H1 (cell line): Measurements from ENCODE around the gene ADAMTS3. TPM values are rescaled to one million over a fixed set of nuclear protein-coding genes. Genes with fewer than 3 reads are reported as not detected.

ENCODE experiments used
- CTCF ChIA-PET: fragments of 300-600 bp; sonication (Branson Sonifier 250); formaldehyde crosslinking; loops from one replicate; lab custom pipeline; 2021; ENCODE audit not compliant: partially characterized antibody; lab: Charles Lee
- POLR2A ChIA-PET: fragments of 300-600 bp; sonication (Branson Sonifier 250); formaldehyde crosslinking; loops from one replicate; lab custom pipeline; 2021; ENCODE audit warnings: inconsistent platforms; ENCODE audit not compliant: partially characterized antibody; lab: Charles Lee
- DNase-seq, 2 experiments: peaks; one replicate each; pipeline versions ENCODE4 v3.0.0 to v3.0.0-alpha.2; 2010 to 2022; ENCODE audit warnings: low spot score in 2 of 2, low read depth in 1 of 2, mixed read lengths in 1 of 2
- FAIRE-seq: peaks from 2 replicates; lab custom pipeline; 2011; peaks lifted over from hg19 to GRCh38; lab: Jason Lieb, UNC
- H2AFZ ChIP-seq: 2 replicates; pipeline ENCODE4 v1.8.1; 2012; ENCODE audit warnings: low read length, inconsistent platforms
- H2AK5ac ChIP-seq: 2 replicates; pipeline ENCODE4 v1.6.1; 2013; ENCODE audit warnings: low read depth, low read length
- H2BK120ac ChIP-seq: replicated peaks from 2 replicates; pipeline ENCODE3; 2013; ENCODE audit warnings: low read depth, low read length, inconsistent platforms
- H2BK12ac ChIP-seq: 2 replicates; pipeline ENCODE4 v1.6.1; 2013; ENCODE audit warnings: low read depth, low read length
- H2BK15ac ChIP-seq: 2 replicates; pipeline ENCODE4 v1.6.1; 2013; ENCODE audit warnings: low read length
- H2BK20ac ChIP-seq: 2 replicates; pipeline ENCODE4 v1.6.1; 2013; ENCODE audit warnings: low read length
- H2BK5ac ChIP-seq: 2 replicates; pipeline ENCODE4 v1.6.1; 2013; ENCODE audit warnings: low read depth, low read length
- H3K14ac ChIP-seq: 2 replicates; pipeline ENCODE4 v1.6.1; 2013; ENCODE audit warnings: inconsistent platforms; ENCODE audit not compliant: insufficient read length
- H3K18ac ChIP-seq: 2 replicates; pipeline ENCODE4 v1.6.1; 2013; ENCODE audit warnings: low read length; ENCODE audit errors: extremely low read depth
- H3K23ac ChIP-seq: 2 replicates; pipeline ENCODE4 v1.6.1; 2013; ENCODE audit warnings: inconsistent platforms; ENCODE audit not compliant: insufficient read length
- H3K23me2 ChIP-seq: 2 replicates; pipeline ENCODE4 v1.6.1; 2013; ENCODE audit warnings: low read depth, low read length
- H3K27ac ChIP-seq: 2 replicates; pipeline ENCODE4 v1.6.1; 2011; ENCODE audit warnings: low read depth, low read length, inconsistent platforms
- H3K27me3 ChIP-seq, 4 experiments: replicated peaks in 1 of 4; 1 replicate in 1 of 4; 2 replicates in 3 of 4; pipeline versions ENCODE4 v1.6.1 to v1.8.1; 2011 to 2013; ENCODE audit warnings: low read length in 3 of 4, mild to moderate bottlenecking in 3 of 4, inconsistent platforms in 2 of 4, mixed read lengths in 2 of 4, moderate library complexity in 1 of 4; ENCODE audit not compliant: control insufficient read depth in 3 of 4, insufficient read depth in 3 of 4; ENCODE audit errors: extremely low read depth in 1 of 4
- H3K36me3 ChIP-seq, 4 experiments: 2 replicates each; pipeline versions ENCODE4 v1.6.1 to v1.8.1; 2011 to 2013; ENCODE audit warnings: mild to moderate bottlenecking in 4 of 4, low read length in 3 of 4, moderate library complexity in 2 of 4, control low read depth in 1 of 4, inconsistent platforms in 1 of 4; ENCODE audit not compliant: insufficient read depth in 4 of 4, control insufficient read depth in 2 of 4
- H3K4ac ChIP-seq: replicated peaks from 2 replicates; pipeline ENCODE3; 2013; ENCODE audit warnings: low read length, low read depth, mixed read lengths, inconsistent platforms; ENCODE audit not compliant: insufficient read length
- H3K4me1 ChIP-seq, 4 experiments: replicated peaks in 1 of 4; 1 replicate in 1 of 4; 2 replicates in 3 of 4; pipeline versions ENCODE4 v1.6.1 to v1.8.1; 2011 to 2013; ENCODE audit warnings: low read length in 3 of 4, inconsistent platforms in 2 of 4, mixed read lengths in 1 of 4; ENCODE audit not compliant: insufficient read depth in 4 of 4, control insufficient read depth in 3 of 4
- H3K4me2 ChIP-seq, 2 experiments: 2 replicates each; pipeline versions ENCODE4 v1.6.1 to v1.8.1; 2011 to 2013; ENCODE audit warnings: low read depth in 2 of 2, low read length in 2 of 2, control low read depth in 1 of 2, inconsistent platforms in 1 of 2, mild to moderate bottlenecking in 1 of 2; ENCODE audit not compliant: insufficient read depth in 1 of 2
- H3K4me3 ChIP-seq, 4 experiments: fragments of 200-600, 300-600 bp in 1 of 4; sonication (generic), shearing (Covaris generic), sonication (Bioruptor Twin) in 1 of 4; 2 replicates each; pipeline versions ENCODE4 v1.5.1 to v1.8.1; 2011 to 2016; ENCODE audit warnings: low read length in 4 of 4, low read depth in 3 of 4, control low read depth in 2 of 4, inconsistent platforms in 2 of 4, mild to moderate bottlenecking in 2 of 4, mixed read lengths in 1 of 4, moderate library complexity in 1 of 4; ENCODE audit not compliant: insufficient read depth in 2 of 4; ENCODE audit errors: extremely low read depth in 1 of 4
- H3K56ac ChIP-seq: replicated peaks from 2 replicates; pipeline ENCODE3; 2013; ENCODE audit warnings: low read depth, mild to moderate bottlenecking, mixed read lengths, low read length, inconsistent platforms; ENCODE audit not compliant: insufficient read length
- H3K79me1 ChIP-seq: 2 replicates; pipeline ENCODE4 v1.6.1; 2013; ENCODE audit warnings: low read depth, low read length, control low read depth
- H3K79me2 ChIP-seq, 2 experiments: 2 replicates each; pipeline versions ENCODE4 v1.6.1 to v1.8.1; 2012 to 2013; ENCODE audit warnings: low read length in 2 of 2, mild to moderate bottlenecking in 2 of 2, inconsistent platforms in 1 of 2; ENCODE audit not compliant: insufficient read depth in 2 of 2, control insufficient read depth in 1 of 2
- H3K9ac ChIP-seq, 4 experiments: replicated peaks in 1 of 4; 1 replicate in 1 of 4; 2 replicates in 3 of 4; pipeline versions ENCODE4 v1.6.1 to v1.8.1; 2011 to 2013; ENCODE audit warnings: low read depth in 3 of 4, low read length in 3 of 4, control low read depth in 2 of 4, mild to moderate bottlenecking in 2 of 4, moderate library complexity in 2 of 4, inconsistent platforms in 1 of 4; ENCODE audit errors: extremely low read depth in 1 of 4
- H3K9me3 ChIP-seq, 2 experiments: 2 replicates each; pipeline versions ENCODE4 v1.6.1 to v1.8.1; 2012 to 2013; ENCODE audit warnings: mild to moderate bottlenecking in 2 of 2, moderate library complexity in 2 of 2, control low read depth in 1 of 2, inconsistent platforms in 1 of 2, low read depth in 1 of 2, low read length in 1 of 2, mixed read lengths in 1 of 2; ENCODE audit not compliant: insufficient read depth in 2 of 2
- H4K20me1 ChIP-seq, 2 experiments: replicated peaks in 1 of 2; 2 replicates each; pipeline versions ENCODE3 to v1.8.1; 2011 to 2013; ENCODE audit warnings: inconsistent platforms in 2 of 2, low read length in 2 of 2, mild to moderate bottlenecking in 1 of 2; ENCODE audit not compliant: insufficient read depth in 2 of 2, control insufficient read depth in 1 of 2
- H4K5ac ChIP-seq: 2 replicates; pipeline ENCODE4 v1.6.1; 2013; ENCODE audit warnings: low read length, low read depth, mixed read lengths, inconsistent platforms; ENCODE audit not compliant: insufficient read length
- H4K8ac ChIP-seq: 2 replicates; pipeline ENCODE4 v1.8.0; 2013; ENCODE audit warnings: mild to moderate bottlenecking, moderate library complexity, low read length, inconsistent platforms; ENCODE audit not compliant: insufficient read depth; ENCODE audit errors: extremely low read depth
- H4K91ac ChIP-seq: replicated peaks from 2 replicates; pipeline ENCODE3; 2013; ENCODE audit warnings: low read length, mixed read lengths, inconsistent platforms; ENCODE audit not compliant: insufficient read length
- CTBP2 ChIP-seq: IDR thresholded peaks from 2 replicates; pipeline ENCODE4 v1.7.0; 2011; ENCODE audit warnings: borderline replicate concordance, mild to moderate bottlenecking, moderate library complexity, mixed read lengths, low read length; ENCODE audit not compliant: insufficient read depth, insufficient read length
- EGR1 ChIP-seq: IDR thresholded peaks from 2 replicates; pipeline ENCODE4 v1.6.1; 2011; ENCODE audit warnings: low read depth, low read length, borderline replicate concordance
- HDAC2 ChIP-seq, 2 experiments: fragments of 300-600 bp in 1 of 2; sonication (generic) in 1 of 2; IDR thresholded peaks; 2 replicates each; pipeline ENCODE4 v1.6.1; 2011 to 2012; ENCODE audit warnings: low read depth in 2 of 2, low read length in 2 of 2, mild to moderate bottlenecking in 2 of 2, moderate library complexity in 2 of 2, borderline replicate concordance in 1 of 2, inconsistent platforms in 1 of 2
- JUND ChIP-seq: IDR thresholded peaks from 2 replicates; pipeline ENCODE4 v1.6.1; 2011; ENCODE audit warnings: mild to moderate bottlenecking, improper control_type of control experiment, low read length
- RFX5 ChIP-seq: IDR thresholded peaks from 2 replicates; pipeline ENCODE4 v1.6.1; 2011; ENCODE audit warnings: low read depth, low read length, improper control_type of control experiment, borderline replicate concordance
- SIRT6 ChIP-seq: IDR thresholded peaks from one replicate; pipeline ENCODE4 v1.7.1; 2012; ENCODE audit warnings: low read length, inconsistent platforms
- SP1 ChIP-seq: IDR thresholded peaks from 2 replicates; pipeline ENCODE4 v1.6.1; 2011; ENCODE audit warnings: low read depth, low read length
- SRF ChIP-seq: IDR thresholded peaks from 2 replicates; pipeline ENCODE4 v1.6.1; 2011; ENCODE audit warnings: mild to moderate bottlenecking, low read depth, low read length, moderate library complexity
- TBP ChIP-seq: IDR thresholded peaks from 2 replicates; pipeline ENCODE4 v1.6.1; 2011; ENCODE audit warnings: low read depth, low read length, improper control_type of control experiment
- polyA plus RNA-seq, 7 experiments: library from polyadenylated mRNA; depleted of rRNA in 3 of 7; stranded (reverse) in 5 of 7; unstranded in 2 of 7; fragments of >200 nt in 5 of 7; fragments of 200-250 nt in 2 of 7; gene quantifications; 1 replicate in 5 of 7; 2 replicates in 1 of 7; 4 replicates in 1 of 7; pipeline versions ENCODE4 v1.2.1 to v1.2.3, GENCODE V29; 2011 to 2013; ENCODE audit warnings: missing spikeins in 2 of 7, mixed read lengths in 2 of 7
- total RNA-seq: library from RNA; stranded (reverse); fragmentation: NEBNext Ultra II Directional; extraction: Animal tissue kit (Norgen Biotek cat#: 25700); gene quantifications from 2 replicates; pipeline ENCODE4 v1.2.1, GENCODE V29; 2021
- TF ChIP-seq, protein P1 (sequence below): IDR thresholded peaks from 2 replicates; pipeline ENCODE4 v1.6.1; 2012; ENCODE audit warnings: low read length, inconsistent platforms

Gene ADAMTS3
- total and polyA plus RNA-seq, 2 of the 8 experiments (the other 6 are each of a cell fraction or from before 2014, with no cell fraction given) = 1.3 to 3.4 TPM

DNA sequence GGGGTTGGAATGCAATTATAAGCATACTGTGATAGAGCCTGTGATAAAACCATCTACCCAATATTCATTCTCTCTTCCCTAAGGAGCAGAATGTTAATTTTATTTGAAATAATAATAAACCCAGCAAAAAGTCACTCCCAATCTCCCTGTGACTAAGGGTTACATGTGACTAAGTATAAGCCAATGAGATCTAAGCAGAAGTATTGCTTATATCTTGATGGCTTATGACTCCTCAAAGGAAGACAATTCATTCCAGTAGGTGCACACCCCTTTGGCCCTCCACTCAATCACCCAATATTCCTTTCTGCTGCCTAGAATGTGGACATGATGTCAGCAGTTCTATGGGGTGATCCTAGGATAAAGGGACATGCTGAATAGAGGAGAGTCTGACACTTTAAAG is 224.6 kb downstream of the ADAMTS3 start:
- Histone ChIP-seq H3K79me1 (no peaks in the 10 kb centered on the region), H3K9me3 (no peaks in the 10 kb centered on the region), H3K36me3 (no peaks in the 10 kb centered on the region), H3K79me2 (no peaks in the 10 kb centered on the region), H2BK15ac (no peak overlapping the region), H2BK120ac (no peak overlapping the region), H4K5ac (no peak overlapping the region), H2AK5ac (no peak overlapping the region), H3K4me2 (no peak overlapping the region), H3K4me3 (no peak overlapping the region), H3K9ac (no peak overlapping the region), H3K23me2 (no peaks in the 10 kb centered on the region), H3K14ac (no peak overlapping the region), H2BK12ac (no peak overlapping the region), H3K4ac (no peak overlapping the region), H3K23ac (no peak overlapping the region), H3K27ac (no peak overlapping the region), H3K4me1 (no peaks in the 10 kb centered on the region), H3K27me3 (no peaks in the 10 kb centered on the region), H4K8ac (no peak overlapping the region), H2BK20ac (no peak overlapping the region), H2BK5ac (no peak overlapping the region), H2AFZ (no peak overlapping the region), H3K56ac (no peak overlapping the region), H3K18ac (no peak overlapping the region), H4K91ac (no peak overlapping the region), H4K20me1 (no peaks in the 10 kb centered on the region)
- no peak for FAIRE-seq
- ChIA-PET POLR2A (no interaction called here), CTCF (no interaction called here)
- TF ChIP-seq SRF = no peak
- TF ChIP-seq SIRT6 = no peak
- no peak for TF ChIP-seq CTBP2
- TF ChIP-seq JUND = no peak
- no peak for TF ChIP-seq RFX5
- TF ChIP-seq, protein P1, sequence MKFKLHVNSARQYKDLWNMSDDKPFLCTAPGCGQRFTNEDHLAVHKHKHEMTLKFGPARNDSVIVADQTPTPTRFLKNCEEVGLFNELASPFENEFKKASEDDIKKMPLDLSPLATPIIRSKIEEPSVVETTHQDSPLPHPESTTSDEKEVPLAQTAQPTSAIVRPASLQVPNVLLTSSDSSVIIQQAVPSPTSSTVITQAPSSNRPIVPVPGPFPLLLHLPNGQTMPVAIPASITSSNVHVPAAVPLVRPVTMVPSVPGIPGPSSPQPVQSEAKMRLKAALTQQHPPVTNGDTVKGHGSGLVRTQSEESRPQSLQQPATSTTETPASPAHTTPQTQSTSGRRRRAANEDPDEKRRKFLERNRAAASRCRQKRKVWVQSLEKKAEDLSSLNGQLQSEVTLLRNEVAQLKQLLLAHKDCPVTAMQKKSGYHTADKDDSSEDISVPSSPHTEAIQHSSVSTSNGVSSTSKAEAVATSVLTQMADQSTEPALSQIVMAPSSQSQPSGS = no peak
- TF ChIP-seq SP1 = no peak
- no peak for TF ChIP-seq HDAC2 (IDR thresholded peaks at IDR 0.05; ENCODE audit: borderline replicate concordance in 1 of 2, low read depth in 2 of 2, low read length in 2 of 2)
- TF ChIP-seq TBP = no peak
- no peak for TF ChIP-seq EGR1
- DNase-seq = no peak
